A673 (cell line): ENCODE data around the gene DSTYK.

Experiments used
- EZH2 ChIP-seq: fragments of 200-600 bp; sonication (generic); IDR thresholded peaks from 2 replicates; pipeline ENCODE4 v1.6.1; 2017; ENCODE audit warnings: borderline replicate concordance, low read depth, mild to moderate bottlenecking, mixed read lengths, antibody characterized with exemption, low read length; ENCODE audit not compliant: poor library complexity, severe bottlenecking
- TF ChIP-seq, protein P1 (sequence below): fragments of 300-800, 200-600 bp; sonication (generic); conservative IDR thresholded peaks from 2 replicates; pipeline ENCODE4 v1.5.1; 2017; ENCODE audit warnings: low read depth, mild to moderate bottlenecking, antibody characterized with exemption, low read length, moderate library complexity, mixed read lengths

DNA sequence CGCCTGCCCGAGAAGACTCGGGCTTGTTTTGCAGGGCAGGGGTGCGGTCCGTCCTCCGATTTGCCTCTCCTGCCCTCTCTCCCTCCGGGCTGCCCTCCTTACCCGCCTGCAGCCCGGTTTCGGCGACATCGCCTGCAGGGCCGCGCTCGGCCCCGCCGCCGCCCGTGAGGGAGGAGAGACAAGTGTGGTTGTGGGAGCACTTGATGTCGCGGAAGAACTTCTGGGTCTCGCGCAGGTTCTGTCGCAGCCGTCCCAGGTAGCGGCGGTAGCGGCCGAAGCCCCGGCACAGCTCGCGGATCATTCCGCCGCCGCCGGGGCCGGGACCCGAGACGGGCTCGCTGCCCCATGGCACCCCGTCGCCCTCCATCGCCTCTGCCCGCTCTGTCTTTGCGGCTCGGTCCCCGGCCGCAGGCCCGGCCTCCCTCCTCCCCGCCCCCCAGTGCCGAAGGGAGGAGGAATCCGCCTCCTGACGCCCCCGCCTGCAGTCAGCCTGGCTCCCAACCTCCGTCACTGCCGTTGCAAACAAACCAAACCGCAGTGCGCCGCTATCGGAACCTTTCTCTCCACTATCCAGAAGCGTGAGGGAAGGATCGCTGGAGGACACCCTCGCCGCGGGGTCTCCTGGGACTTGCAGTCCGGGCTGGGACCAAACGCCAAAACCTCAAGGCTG, at the start of gene DSTYK:
- TF ChIP-seq, protein P1, sequence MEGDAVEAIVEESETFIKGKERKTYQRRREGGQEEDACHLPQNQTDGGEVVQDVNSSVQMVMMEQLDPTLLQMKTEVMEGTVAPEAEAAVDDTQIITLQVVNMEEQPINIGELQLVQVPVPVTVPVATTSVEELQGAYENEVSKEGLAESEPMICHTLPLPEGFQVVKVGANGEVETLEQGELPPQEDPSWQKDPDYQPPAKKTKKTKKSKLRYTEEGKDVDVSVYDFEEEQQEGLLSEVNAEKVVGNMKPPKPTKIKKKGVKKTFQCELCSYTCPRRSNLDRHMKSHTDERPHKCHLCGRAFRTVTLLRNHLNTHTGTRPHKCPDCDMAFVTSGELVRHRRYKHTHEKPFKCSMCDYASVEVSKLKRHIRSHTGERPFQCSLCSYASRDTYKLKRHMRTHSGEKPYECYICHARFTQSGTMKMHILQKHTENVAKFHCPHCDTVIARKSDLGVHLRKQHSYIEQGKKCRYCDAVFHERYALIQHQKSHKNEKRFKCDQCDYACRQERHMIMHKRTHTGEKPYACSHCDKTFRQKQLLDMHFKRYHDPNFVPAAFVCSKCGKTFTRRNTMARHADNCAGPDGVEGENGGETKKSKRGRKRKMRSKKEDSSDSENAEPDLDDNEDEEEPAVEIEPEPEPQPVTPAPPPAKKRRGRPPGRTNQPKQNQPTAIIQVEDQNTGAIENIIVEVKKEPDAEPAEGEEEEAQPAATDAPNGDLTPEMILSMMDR, result no peak
- no peak for TF ChIP-seq EZH2
